Neural cell (in vitro differentiated cells): ENCODE measurements around the gene TMX1.

Experiments used
- CTCF ChIP-seq: fragments of 450-650 bp; IDR thresholded peaks from 2 replicates; pipeline ENCODE4 v1.5.1; 2014; ENCODE audit warnings: antibody characterized with exemption, mild to moderate bottlenecking, moderate library complexity; ENCODE audit not compliant: poor library complexity, severe bottlenecking
- EP300 ChIP-seq: fragments of 450-650 bp; conservative IDR thresholded peaks from 2 replicates; pipeline ENCODE4 v1.6.1; 2014; ENCODE audit warnings: antibody characterized with exemption, mild to moderate bottlenecking, moderate library complexity; ENCODE audit not compliant: poor library complexity, severe bottlenecking
- EZH2 ChIP-seq: fragments of 200-600, 300-800 bp; shearing (Covaris generic), sonication (generic); IDR thresholded peaks from 2 replicates; pipeline ENCODE4 v1.6.1; 2014; ENCODE audit warnings: antibody characterized with exemption, low read length, borderline replicate concordance, mild to moderate bottlenecking; ENCODE audit not compliant: insufficient read depth, poor library complexity, severe bottlenecking
- POLR2AphosphoS5 ChIP-seq: IDR thresholded peaks from 2 replicates; pipeline ENCODE4 v1.6.1; 2012
- REST ChIP-seq: IDR thresholded peaks from 2 replicates; pipeline ENCODE4 v1.6.1; 2012; ENCODE audit warnings: borderline replicate concordance
- SMC3 ChIP-seq: fragments of 450-650 bp; conservative IDR thresholded peaks from 2 replicates; pipeline ENCODE4 v1.6.1; 2014; ENCODE audit warnings: antibody characterized with exemption, mild to moderate bottlenecking, moderate library complexity; ENCODE audit not compliant: poor library complexity

DNA sequence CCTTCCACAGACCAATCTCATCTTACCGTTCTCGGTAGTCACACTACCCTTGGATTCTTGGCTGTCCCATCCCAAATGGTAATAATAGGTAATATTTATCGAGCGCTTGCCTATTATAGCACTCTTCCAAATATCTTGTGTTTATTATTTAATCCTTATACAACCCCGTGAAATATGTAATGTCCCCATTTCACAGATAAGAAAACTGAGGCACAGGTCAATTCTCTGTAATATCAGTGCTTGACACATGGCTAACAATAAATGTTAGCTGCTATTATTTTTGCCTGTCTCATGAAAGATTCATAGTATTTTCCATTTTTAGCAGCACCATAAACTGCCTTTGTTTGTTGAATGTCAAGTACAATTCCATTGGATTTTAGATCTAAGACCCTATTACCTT is 4.5 kb downstream of the TMX1 start:
- TF ChIP-seq CTCF, result no peak
- no peak for TF ChIP-seq EZH2
- no peak for TF ChIP-seq EP300
- TF ChIP-seq REST, result no peak
- no peak for TF ChIP-seq POLR2AphosphoS5
- no peak for TF ChIP-seq SMC3
